GM20000 (cell line): ENCODE data around the gene ASAH2.
"Not testable (repeated sequence)": the region's sequence is repeated elsewhere in the genome, so short reads cannot be mapped to it uniquely, and the experiment has no call there.

Source experiments
- DNase-seq: peaks from one replicate; pipeline ENCODE4 v3.0.0; 2012; ENCODE audit warnings: low spot score
- TF ChIP-seq, protein P1 (sequence below): IDR thresholded peaks from 2 replicates; pipeline ENCODE4 v1.5.1; 2012; ENCODE audit warnings: mild to moderate bottlenecking, control low read depth; ENCODE audit errors: extremely low read depth, missing control alignments

Gene ASAH2

DNA sequence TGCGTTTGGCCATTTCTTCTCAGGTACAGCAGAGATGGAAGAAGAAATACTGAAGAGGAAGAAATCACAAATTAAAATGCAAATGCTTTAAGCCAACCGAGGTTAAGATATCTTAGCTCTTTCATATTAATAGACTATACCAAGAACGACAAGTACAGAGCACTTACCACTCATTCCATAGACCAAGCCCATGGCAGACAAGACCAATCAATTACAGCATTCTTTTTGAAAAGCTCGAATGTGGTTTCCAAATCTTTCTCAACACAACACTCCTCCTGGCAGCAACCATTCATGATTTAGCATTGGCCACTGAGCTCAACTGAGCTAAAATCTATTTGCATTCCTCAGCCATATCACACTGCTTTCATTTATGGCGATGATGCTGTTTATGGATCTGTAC, 2.7 kb downstream of the ASAH2 start:
- TF ChIP-seq, protein P1, sequence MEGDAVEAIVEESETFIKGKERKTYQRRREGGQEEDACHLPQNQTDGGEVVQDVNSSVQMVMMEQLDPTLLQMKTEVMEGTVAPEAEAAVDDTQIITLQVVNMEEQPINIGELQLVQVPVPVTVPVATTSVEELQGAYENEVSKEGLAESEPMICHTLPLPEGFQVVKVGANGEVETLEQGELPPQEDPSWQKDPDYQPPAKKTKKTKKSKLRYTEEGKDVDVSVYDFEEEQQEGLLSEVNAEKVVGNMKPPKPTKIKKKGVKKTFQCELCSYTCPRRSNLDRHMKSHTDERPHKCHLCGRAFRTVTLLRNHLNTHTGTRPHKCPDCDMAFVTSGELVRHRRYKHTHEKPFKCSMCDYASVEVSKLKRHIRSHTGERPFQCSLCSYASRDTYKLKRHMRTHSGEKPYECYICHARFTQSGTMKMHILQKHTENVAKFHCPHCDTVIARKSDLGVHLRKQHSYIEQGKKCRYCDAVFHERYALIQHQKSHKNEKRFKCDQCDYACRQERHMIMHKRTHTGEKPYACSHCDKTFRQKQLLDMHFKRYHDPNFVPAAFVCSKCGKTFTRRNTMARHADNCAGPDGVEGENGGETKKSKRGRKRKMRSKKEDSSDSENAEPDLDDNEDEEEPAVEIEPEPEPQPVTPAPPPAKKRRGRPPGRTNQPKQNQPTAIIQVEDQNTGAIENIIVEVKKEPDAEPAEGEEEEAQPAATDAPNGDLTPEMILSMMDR, result no peak
- DNase-seq, result no peak

DNA sequence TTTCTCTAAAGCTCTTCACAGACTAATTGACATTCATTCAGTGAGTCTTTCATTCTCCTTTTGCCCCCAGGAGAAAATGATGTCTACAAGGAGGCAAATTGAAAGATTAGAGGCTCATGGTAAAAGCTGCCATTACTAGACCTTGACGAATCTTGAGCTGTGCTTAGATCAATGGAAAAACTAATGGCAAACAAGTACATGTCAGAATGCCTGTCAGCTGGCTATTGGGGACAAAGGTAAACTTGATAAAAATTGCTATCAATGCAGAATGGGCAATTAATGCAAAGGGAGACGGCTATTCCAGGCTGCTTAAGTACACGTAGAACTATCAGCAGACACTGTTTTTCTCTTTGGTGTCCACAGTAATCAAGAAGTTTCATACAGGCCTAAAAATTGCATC, 3.3 kb downstream of the ASAH2 start:
- TF ChIP-seq, protein P1, result no peak
- no peak for DNase-seq

DNA sequence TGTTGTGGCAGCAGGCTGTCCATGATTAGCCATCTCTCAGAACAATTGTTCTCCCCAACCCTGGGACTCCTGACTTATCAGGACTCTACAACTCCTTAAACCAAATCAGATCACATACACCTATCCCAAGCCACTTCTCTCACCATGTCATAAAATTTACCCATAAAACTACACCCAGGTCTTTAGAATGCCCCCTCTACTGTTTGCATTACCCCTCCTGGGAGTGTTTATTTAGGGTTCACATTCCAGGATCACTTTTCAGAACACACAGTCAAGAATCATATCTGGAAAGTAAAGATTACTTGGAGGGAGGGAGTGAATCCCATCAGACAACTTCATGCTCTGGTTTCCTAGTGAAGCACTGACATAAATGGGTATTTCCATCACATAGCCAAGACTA, 7.1 kb downstream of the ASAH2 start:
- TF ChIP-seq, protein P1, result no peak
- DNase-seq, result no peak

DNA sequence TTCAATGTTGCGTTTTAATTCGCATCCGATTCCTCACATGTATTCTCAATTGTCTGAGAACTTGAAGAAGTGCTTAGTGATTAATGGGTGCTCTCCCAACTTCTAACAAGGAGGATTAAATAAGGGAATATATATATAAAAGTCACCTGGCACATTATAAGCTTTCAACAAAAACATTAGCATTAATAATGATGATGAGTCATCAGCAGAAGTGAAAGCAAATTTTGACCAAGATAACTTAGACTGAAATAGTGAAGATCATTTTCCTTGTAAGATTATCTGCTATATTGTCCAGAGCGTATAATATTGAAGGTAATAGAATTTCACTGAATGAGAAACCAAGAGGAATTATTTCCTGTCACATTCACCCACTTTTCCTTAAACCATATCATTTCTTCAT, 8.5 kb downstream of the ASAH2 start:
- TF ChIP-seq, protein P1, result no peak
- DNase-seq, result no peak

DNA sequence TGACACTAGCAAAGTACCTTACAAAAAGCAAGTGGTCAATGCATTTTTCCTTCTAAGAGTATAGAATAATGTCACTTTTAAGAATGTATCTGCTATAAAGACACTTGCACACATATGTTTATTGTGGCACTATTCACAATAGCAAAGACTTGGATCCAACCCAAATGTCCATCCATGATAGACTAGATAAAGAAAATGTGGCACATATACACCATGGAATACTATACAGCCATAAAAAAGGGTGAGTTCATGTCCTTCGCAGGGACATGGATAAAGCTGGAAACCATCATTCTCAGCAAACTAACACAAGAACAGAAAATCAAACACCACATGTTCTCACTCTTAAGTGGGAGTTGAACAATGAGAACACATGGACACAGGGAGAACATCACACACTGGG, 9.8 kb downstream of the ASAH2 start:
- not testable (repeated sequence) for DNase-seq

DNA sequence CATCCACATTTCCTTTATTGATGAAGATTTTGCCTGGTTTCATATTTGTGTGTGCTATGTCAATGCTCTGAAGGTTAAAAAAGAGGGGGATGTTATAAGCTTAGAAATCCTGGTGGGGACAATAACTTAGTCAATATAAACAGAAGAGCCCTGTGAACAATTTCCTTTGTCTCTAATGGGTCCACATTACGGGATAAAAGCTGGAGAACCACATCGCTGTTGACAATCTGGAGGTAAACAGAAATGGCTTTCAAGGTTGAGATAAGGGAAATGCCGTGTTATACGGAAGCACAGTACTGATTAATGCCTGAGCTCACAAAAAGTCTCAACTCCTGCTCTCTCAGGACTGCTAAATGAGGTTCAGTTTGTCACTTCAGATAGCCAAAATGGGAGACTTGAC, 16.8 kb downstream of the ASAH2 start:
- TF ChIP-seq, protein P1, result no peak
- no peak for DNase-seq

DNA sequence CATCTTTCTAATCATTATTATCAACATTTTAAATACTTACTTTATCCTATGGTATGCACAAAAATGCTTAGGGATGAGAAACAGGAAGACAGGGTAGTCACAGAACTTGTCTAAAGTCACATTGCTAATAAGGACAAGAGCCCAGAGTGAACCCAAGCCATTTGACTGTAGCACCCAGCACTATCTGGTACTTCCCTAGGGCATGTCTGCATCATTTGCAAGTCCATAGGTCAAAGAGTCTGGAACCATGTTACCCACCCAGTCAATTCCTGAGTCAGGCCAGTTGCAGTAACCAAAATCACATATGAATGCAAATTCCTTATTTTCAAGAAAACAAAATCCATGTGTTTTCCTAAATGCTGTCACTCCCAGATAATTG, 19.1 kb downstream of the ASAH2 start:
- DNase-seq, result no peak
- TF ChIP-seq, protein P1, result no peak

DNA sequence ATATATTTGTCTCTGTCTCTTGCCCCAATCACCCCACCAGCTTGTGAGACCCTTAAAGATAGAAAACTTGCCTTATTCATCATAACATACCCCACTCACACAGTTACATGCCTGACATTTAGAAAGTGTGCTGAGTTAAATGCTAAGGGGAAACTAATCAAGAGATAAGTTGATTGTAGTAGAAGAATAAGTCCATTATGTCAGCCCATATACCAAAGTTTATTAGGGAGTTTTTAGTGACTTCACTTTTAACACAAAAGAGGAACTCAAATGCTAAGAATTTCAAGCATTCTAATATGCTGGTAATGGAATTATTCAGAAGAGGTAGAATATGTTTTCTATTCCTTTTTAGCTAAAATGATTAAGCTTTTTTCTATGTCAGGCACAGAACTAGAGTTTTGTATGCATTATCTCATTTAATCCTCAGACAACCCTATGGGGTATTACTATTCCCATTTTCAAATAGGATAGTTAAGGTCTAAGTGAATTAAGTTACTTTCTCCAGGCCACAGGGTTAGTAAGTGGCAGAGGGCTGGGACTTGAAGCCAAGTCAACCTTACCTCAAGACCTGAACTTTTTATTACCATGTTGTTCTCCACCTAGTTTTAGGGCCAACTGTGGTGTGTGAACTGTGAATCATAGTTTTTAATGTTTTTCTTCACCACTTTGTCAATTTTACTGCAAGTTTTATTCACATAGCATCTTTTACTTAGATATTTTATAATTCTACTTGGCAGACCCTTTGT, 19.6 kb downstream of the ASAH2 start:
- TF ChIP-seq, protein P1, result no peak
- peak; percentile 6 for DNase-seq
